Activated CD4-positive, alpha-beta T cell treated with anti-CD3 and anti-CD28 coated beads for 36 hours (primary cell): Measurements from ENCODE around the gene NGEF. TPM values are rescaled to one million over a fixed set of nuclear protein-coding genes. Genes with fewer than 3 reads are reported as not detected.
"Not testable (repeated sequence)": the region's sequence is repeated elsewhere in the genome, so short reads cannot be mapped to it uniquely, and the experiment has no call there.

Source experiments
- ATAC-seq: fragments of 200-7000 bp; cut with Tn5 transposase; one replicate; pipeline ENCODE4 v1.10.0; 2021; ENCODE audit warnings: mild to moderate bottlenecking, moderate library complexity
- CTCF ChIA-PET: fragments of 350-600 bp; sonication (Branson Sonifier 250); formaldehyde crosslinking; loops from one replicate; lab custom pipeline; 2021; ENCODE audit warnings: antibody characterized with exemption; lab: Charles Lee
- POLR2A ChIA-PET: fragments of 350-600 bp; sonication (Branson Sonifier 250); formaldehyde crosslinking; loops from one replicate; lab custom pipeline; 2021; ENCODE audit warnings: antibody characterized with exemption, inconsistent platforms; lab: Charles Lee
- DNase-seq: peaks from one replicate; pipeline ENCODE4 v3.0.0-alpha.2; 2020
- H3K27ac Mint-ChIP-seq: one replicate; pipeline ENCODE4 v1.8.0; 2021; ENCODE audit warnings: mixed read lengths
- H3K27me3 Mint-ChIP-seq: one replicate; pipeline ENCODE4 v1.8.0; 2021; ENCODE audit warnings: mixed read lengths
- H3K36me3 Mint-ChIP-seq: one replicate; pipeline ENCODE4 v1.8.0; 2021; ENCODE audit warnings: low read depth, mixed read lengths
- H3K4me1 Mint-ChIP-seq: one replicate; pipeline ENCODE4 v1.8.0; 2021; ENCODE audit warnings: mixed read lengths
- H3K4me3 Mint-ChIP-seq: one replicate; pipeline ENCODE4 v1.8.0; 2021; ENCODE audit warnings: mild to moderate bottlenecking, moderate library complexity, mixed read lengths
- H3K9me3 Mint-ChIP-seq: one replicate; pipeline ENCODE4 v1.8.0; 2021; ENCODE audit warnings: low read depth, mixed read lengths
- intact Hi-C, 2 experiments: fragments of 100-400 bp; cut with DNase I in 1 of 2; cut with micrococcal nuclease in 1 of 2; formaldehyde crosslinking; loops; one replicate each; pipeline versions ENCODE4 v1.14.2 to v1.15.1; 2022 to 2024; cut with DNase I, micrococcal nuclease
- total RNA-seq, 2 experiments: library from RNA; stranded (reverse); gene quantifications; one replicate each; pipeline ENCODE4 v1.2.3, GENCODE V29; 2021

Gene NGEF
- total RNA-seq, 2 experiments from 2014 or later, result 1.5 to 2.0 TPM

GRCh38 chr2:232852676-232853075 lies 160.4 kb downstream of the NGEF start:
- no peak overlapping the region for H3K4me3 Mint-ChIP-seq
- ChIA-PET POLR2A (no interaction called here), CTCF (interaction anchor here (0.6 to 2.3 kb wide), 12 partner anchors 10 to 854 kb away, joined by 3 to 11 read pairs (median 4); no protein-coding TSS in a partner anchor)
- DNase-seq, result no peak
- no peak for ATAC-seq
- H3K27ac Mint-ChIP-seq, result peak overlapping the region; percentile 47
- H3K27me3 Mint-ChIP-seq, result no peaks in the 10 kb centered on the region
- intact Hi-C loops, result loop anchor here (1.0 to 10.0 kb wide), 6 partner anchors 176 to 592 kb away; partner anchors contain the start of gene ATG16L1 (in 2 of the 2)
- H3K36me3 Mint-ChIP-seq, result peaks cover 37% of the 10 kb centered on the region
- no peaks in the 10 kb centered on the region for H3K9me3 Mint-ChIP-seq
- peaks cover 3% of the 10 kb centered on the region for H3K4me1 Mint-ChIP-seq

DNA sequence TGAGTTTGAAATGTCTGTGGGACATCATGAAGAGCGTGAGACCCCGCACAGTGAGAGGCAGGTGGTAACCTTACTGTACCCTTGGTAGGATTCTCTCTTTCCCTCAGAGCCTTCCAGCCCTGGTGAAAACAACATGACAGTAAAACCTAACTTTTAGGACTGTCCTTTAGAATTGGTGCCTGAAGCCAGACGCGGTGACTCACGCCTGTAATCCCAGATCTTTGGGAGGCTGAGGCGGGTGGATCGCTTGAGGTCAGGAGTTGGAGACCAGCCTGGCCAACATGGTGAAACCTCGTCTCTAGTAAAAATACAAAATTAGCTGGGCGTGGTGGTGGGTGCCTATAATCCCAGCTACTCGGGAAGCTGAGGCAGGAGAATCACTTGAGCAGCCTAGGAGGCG lies 161.0 kb downstream of the NGEF start:
- CTCF ChIA-PET, result interaction anchor here (0.6 to 2.3 kb wide), 7 partner anchors 10 to 855 kb away, joined by 3 to 11 read pairs (median 5); no protein-coding TSS in a partner anchor
- DNase-seq, H3K9me3 Mint-ChIP-seq, H3K4me3 Mint-ChIP-seq, H3K4me1 Mint-ChIP-seq, H3K27ac Mint-ChIP-seq, ATAC-seq, POLR2A ChIA-PET, H3K27me3 Mint-ChIP-seq: not testable (repeated sequence)
- peaks cover 38% of the 10 kb centered on the region for H3K36me3 Mint-ChIP-seq
- intact Hi-C loops, result loop anchor here in 1 of 2 experiments (2.0 to 10.0 kb wide), 3 partner anchors 177 to 593 kb away; no protein-coding TSS in a partner anchor

GRCh38 chr2:232850039-232850438 lies 163.0 kb downstream of the NGEF start:
- intact Hi-C loops, result loop anchor here in 1 of 2 experiments (5.0 to 10.0 kb wide), 2 partner anchors 417 to 595 kb away; no protein-coding TSS in a partner anchor

DNA sequence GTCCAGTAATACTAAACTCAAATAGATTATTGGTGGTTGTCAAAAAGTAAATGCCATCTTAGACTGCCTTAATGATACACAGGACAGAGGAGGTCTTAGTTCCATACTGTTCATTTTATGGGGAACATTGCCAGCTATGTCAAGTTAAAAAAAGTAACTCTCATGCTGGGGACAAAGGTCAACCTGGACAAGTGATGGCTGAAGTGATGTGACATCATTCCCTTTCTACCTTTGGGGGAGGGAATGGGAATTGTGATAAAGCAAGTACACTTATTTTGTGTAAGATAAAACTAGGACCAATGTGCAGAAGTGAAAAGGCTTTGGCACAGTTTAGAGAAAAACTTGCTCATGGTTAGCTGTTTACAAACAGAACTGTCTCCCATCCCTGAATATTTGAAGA lies 167.0 kb downstream of the NGEF start:
- Mint-ChIP-seq H3K27me3 (no peaks in the 10 kb centered on the region), H3K4me3 (no peak overlapping the region), H3K4me1 (no peaks in the 10 kb centered on the region), H3K9me3 (no peaks in the 10 kb centered on the region), H3K27ac (no peak overlapping the region), H3K36me3 (peaks cover 30% of the 10 kb centered on the region)
- intact Hi-C loops, result no loop called here
- CTCF ChIA-PET, result interaction anchor here (0.7 to 1.6 kb wide), 2 partner anchors 14 to 208 kb away, joined by 3 to 6 read pairs; no protein-coding TSS in a partner anchor
- ATAC-seq, result no peak
- POLR2A ChIA-PET, result no interaction called here
- no peak for DNase-seq

More at GRCh38 chr2:232850039-232850438, 163.0 kb downstream of the NGEF start:
- POLR2A ChIA-PET, result no interaction called here
- DNase-seq (no peak), ATAC-seq (no peak)
- H3K27me3 Mint-ChIP-seq, result no peaks in the 10 kb centered on the region
- H3K4me3 Mint-ChIP-seq, result no peak overlapping the region
- CTCF ChIA-PET, result interaction anchor here (1.1 kb wide), 1 partner anchor 9 kb away, joined by 3 read pairs; no protein-coding TSS in a partner anchor
- H3K9me3 Mint-ChIP-seq, result no peaks in the 10 kb centered on the region
- H3K4me1 Mint-ChIP-seq, result peaks cover 3% of the 10 kb centered on the region
- no peak overlapping the region for H3K27ac Mint-ChIP-seq
- H3K36me3 Mint-ChIP-seq, result peaks cover 29% of the 10 kb centered on the region

DNA sequence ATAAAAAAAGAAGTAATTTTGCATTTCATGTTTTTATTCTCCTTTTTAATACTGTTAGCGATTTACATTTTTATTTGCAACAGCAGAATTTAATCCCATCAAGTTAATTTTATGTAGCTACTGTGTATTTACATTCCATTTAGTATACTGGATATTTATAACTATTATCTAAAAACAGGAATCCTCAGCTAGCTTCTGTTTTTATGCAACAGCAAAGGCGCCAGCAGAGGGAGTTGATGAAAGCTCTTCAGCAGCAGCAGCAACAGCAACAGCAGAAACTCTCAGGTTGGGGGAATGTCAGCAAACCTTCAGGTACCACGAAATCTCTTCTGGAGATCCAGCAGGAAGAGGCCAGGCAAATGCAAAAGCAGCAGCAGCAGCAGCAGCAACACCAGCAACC lies 169.2 kb downstream of the NGEF start:
- ATAC-seq, result no peak
- Mint-ChIP-seq H3K4me3 (no peak overlapping the region), H3K9me3 (no peaks in the 10 kb centered on the region), H3K27me3 (no peaks in the 10 kb centered on the region), H3K27ac (no peak overlapping the region), H3K4me1 (peaks cover 6% of the 10 kb centered on the region), H3K36me3 (peaks cover 32% of the 10 kb centered on the region)
- no peak for DNase-seq
- intact Hi-C loops, result no loop called here
- CTCF ChIA-PET, result interaction anchor here (0.8 kb wide), 1 partner anchor 210 kb away, joined by 3 read pairs; no protein-coding TSS in a partner anchor
- POLR2A ChIA-PET, result no interaction called here

- peaks cover 31% of the 10 kb centered on the region for H3K36me3 Mint-ChIP-seq
- H3K4me3 Mint-ChIP-seq, result no peak overlapping the region
- no peak overlapping the region for H3K27ac Mint-ChIP-seq
- H3K9me3 Mint-ChIP-seq, result no peaks in the 10 kb centered on the region
- no peak for ATAC-seq
- ChIA-PET POLR2A (no interaction called here), CTCF (interaction anchor here (1.8 kb wide), 1 partner anchor 10 kb away, joined by 6 read pairs; no protein-coding TSS in a partner anchor)
- DNase-seq, result no peak
- intact Hi-C loops, result no loop called here
- peaks cover 17% of the 10 kb centered on the region for H3K4me1 Mint-ChIP-seq
- H3K27me3 Mint-ChIP-seq, result no peaks in the 10 kb centered on the region
Observed at GRCh38 chr2:232842689-232843088, 170.4 kb downstream of the NGEF start.

GRCh38 chr2:232839411-232840079 lies 173.5 kb downstream of the NGEF start:
- Mint-ChIP-seq H3K4me1 (peaks cover 24% of the 10 kb centered on the region), H3K4me3 (no peak overlapping the region), H3K27me3 (no peaks in the 10 kb centered on the region), H3K36me3 (peaks cover 44% of the 10 kb centered on the region), H3K9me3 (no peaks in the 10 kb centered on the region), H3K27ac (peak overlapping the region; percentile 69)
- ChIA-PET POLR2A (no interaction called here), CTCF (interaction anchor here (0.7 kb wide), 1 partner anchor 381 kb away, joined by 3 read pairs; no protein-coding TSS in a partner anchor)
- ATAC-seq, result no peak
- no peak for DNase-seq
- intact Hi-C loops, result no loop called here

DNA sequence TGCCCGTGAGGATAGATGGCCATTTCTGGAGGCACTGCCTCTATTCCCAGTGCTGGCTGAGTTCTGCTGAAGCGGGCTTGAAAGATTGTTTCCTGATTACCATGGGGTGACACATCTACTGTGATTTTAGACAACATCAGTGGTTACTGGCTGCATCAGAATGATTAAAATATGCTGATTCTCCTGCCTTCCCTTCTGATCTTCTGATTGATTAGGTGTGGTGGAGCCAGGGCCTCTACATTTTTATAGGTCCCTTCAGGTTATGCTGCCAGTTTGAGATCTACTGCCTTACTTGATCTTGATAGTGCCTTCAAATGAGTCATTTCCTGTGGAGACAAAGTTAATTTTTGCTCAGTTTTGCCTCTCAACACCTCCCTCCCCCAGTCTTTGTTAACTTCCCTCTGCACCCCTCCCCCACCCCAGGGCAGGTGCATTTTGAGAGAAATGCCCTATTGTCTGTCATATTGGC lies 174.6 kb downstream of the NGEF start:
- POLR2A ChIA-PET, result no interaction called here
- intact Hi-C loops, result loop anchor here in 1 of 2 experiments (1.0 kb wide), 1 partner anchor 413 kb away; the partner anchor contains the start of gene ATG16L1
- ATAC-seq (peak; percentile 94), DNase-seq (peak; percentile 76)
- H3K27me3 Mint-ChIP-seq, result no peaks in the 10 kb centered on the region
- no peaks in the 10 kb centered on the region for H3K9me3 Mint-ChIP-seq
- peaks cover 24% of the 10 kb centered on the region for H3K4me1 Mint-ChIP-seq
- H3K4me3 Mint-ChIP-seq, result peak overlapping the region; percentile 15
- peak overlapping the region; percentile 84 for H3K27ac Mint-ChIP-seq
- peaks cover 44% of the 10 kb centered on the region for H3K36me3 Mint-ChIP-seq
- CTCF ChIA-PET, result no interaction called here

GRCh38 chr2:232836934-232837333 lies 176.1 kb downstream of the NGEF start:
- H3K4me1 Mint-ChIP-seq, result peaks cover 24% of the 10 kb centered on the region
- ChIA-PET CTCF (interaction anchor here (0.8 to 1.2 kb wide), 2 partner anchors 55 to 187 kb away, joined by 3 read pairs; no protein-coding TSS in a partner anchor), POLR2A (no interaction called here)
- H3K36me3 Mint-ChIP-seq, result peaks cover 48% of the 10 kb centered on the region
- DNase-seq (no peak), ATAC-seq (no peak)
- no peaks in the 10 kb centered on the region for H3K27me3 Mint-ChIP-seq
- intact Hi-C loops, result no loop called here
- H3K4me3 Mint-ChIP-seq, result no peak overlapping the region
- peak overlapping the region; percentile 55 for H3K27ac Mint-ChIP-seq
- H3K9me3 Mint-ChIP-seq, result no peaks in the 10 kb centered on the region

DNA sequence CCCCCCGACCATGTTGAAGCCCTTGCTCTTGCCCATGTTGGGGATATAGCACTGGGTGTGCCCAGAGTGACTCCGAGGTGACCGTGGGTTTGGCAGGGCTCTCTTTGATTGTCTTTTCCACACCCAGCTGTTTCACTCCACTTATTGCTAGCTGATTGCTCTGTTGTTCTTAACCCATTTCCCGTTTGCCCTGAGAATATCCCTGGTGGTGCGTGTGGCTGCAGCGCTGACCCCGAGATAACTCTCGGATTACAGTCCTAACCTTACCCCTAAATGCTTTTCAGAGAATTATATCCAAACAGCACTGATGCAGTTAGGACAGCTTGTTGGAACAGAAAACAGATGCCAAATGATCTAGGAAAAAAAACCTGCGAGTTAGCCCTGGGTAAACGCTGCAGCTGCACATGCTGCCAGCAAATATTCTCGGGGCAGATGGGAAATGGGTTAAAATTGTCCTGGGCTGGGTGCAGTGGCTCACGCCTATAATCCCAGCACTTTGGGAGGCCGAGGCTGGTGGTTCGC lies 177.3 kb downstream of the NGEF start:
- no peaks in the 10 kb centered on the region for H3K27me3 Mint-ChIP-seq
- no peak overlapping the region for H3K27ac Mint-ChIP-seq
- ChIA-PET CTCF (no interaction called here), POLR2A (no interaction called here)
- H3K36me3 Mint-ChIP-seq, result peaks cover 50% of the 10 kb centered on the region
- no peak overlapping the region for H3K4me3 Mint-ChIP-seq
- ATAC-seq (no peak), DNase-seq (no peak)
- H3K9me3 Mint-ChIP-seq, result no peaks in the 10 kb centered on the region
- intact Hi-C loops, result no loop called here
- peaks cover 24% of the 10 kb centered on the region for H3K4me1 Mint-ChIP-seq

GRCh38 chr2:232833830-232834229 lies 179.2 kb downstream of the NGEF start:
- ChIA-PET CTCF (interaction anchor here (1.0 kb wide), 1 partner anchor 22 kb away, joined by 3 read pairs; no protein-coding TSS in a partner anchor), POLR2A (no interaction called here)
- no peaks in the 10 kb centered on the region for H3K9me3 Mint-ChIP-seq
- no peak overlapping the region for H3K27ac Mint-ChIP-seq
- H3K4me1 Mint-ChIP-seq, result peaks cover 19% of the 10 kb centered on the region
- no peak overlapping the region for H3K4me3 Mint-ChIP-seq
- intact Hi-C loops, result no loop called here
- no peak for ATAC-seq
- peaks cover 43% of the 10 kb centered on the region for H3K36me3 Mint-ChIP-seq
- H3K27me3 Mint-ChIP-seq, result no peaks in the 10 kb centered on the region
- no peak for DNase-seq
